Upper lobe of left lung (tissue), 4 donors: ENCODE data around the gene PCDH12.

Experiments
- CTCF ChIP-seq, 6 experiments: fragments of 450-650 bp in 4 of 6; fragments of 200-600 bp in 2 of 6; sonication (generic) in 2 of 6; IDR thresholded peaks; one replicate each; pipeline ENCODE4 v1.5.1; 2016 to 2019; ENCODE audit warnings: antibody characterized with exemption in 6 of 6
- EP300 ChIP-seq, 4 donors: sonication (generic); formaldehyde crosslinking; IDR thresholded peaks; one replicate each; pipeline ENCODE4 v1.5.1; 2017; ENCODE audit warnings: antibody characterized with exemption in 4 of 4, control low read depth in 2 of 4

GRCh38 chr5:141958546-141959172 lies 657 bp upstream of the PCDH12 start:
- TF ChIP-seq EP300 (IDR thresholded peaks at IDR 0.05), result no peak
- no peak for TF ChIP-seq CTCF (IDR thresholded peaks at IDR 0.05)
